Stimulated activated CD4-positive, alpha-beta T cell treated with anti-CD3 and anti-CD28 coated beads, Interleukin-1b, Interleukin-23, amount 100 ng/mL, for 1 hour (primary cell): ENCODE data around the gene BNIP5.

Source experiments
- DNase-seq, 2 donors: peaks; one replicate each; pipeline ENCODE4 v3.0.0-alpha.2; 2020; ENCODE audit warnings: low read depth in 2 of 2

The BNIP5 gene

GRCh38 chr6:36267731-36268477, 68.8 kb downstream of the BNIP5 start:
- DNase-seq: no peak

GRCh38 chr6:36266913-36267644, 69.6 kb downstream of the BNIP5 start:
- DNase-seq: no peak
